NCI-H510A (cell line): ENCODE results near the gene CAMKK1.
"Not testable (repeated sequence)": the region's sequence is repeated elsewhere in the genome, so short reads cannot be mapped to it uniquely, and the experiment has no call there.

ENCODE experiments used
- DNase-seq: peaks from one replicate; lab custom pipeline; 2025; lab: John Stamatoyannopoulos, UW

The CAMKK1 gene

GRCh38 chr17:3846437-3847164 is 46.3 kb downstream of the CAMKK1 start:
- no peak for DNase-seq

- DNase-seq, result peak; percentile 87
These were observed 47.0 kb downstream of the CAMKK1 start, which contains the start of gene NCBP3 for GRCh38 chr17:3845621-3846436. Gene NCBP3, minus strand, starts transcription at chr17:3846246. Its CDS starts 23 bp downstream, at chr17:3846223.

- no peak for DNase-seq
These were observed 47.6 kb downstream of the CAMKK1 start for GRCh38 chr17:3845291-3845620.

GRCh38 chr17:3844556-3844955 is 48.3 kb downstream of the CAMKK1 start:
- not testable (repeated sequence) for DNase-seq

- DNase-seq, result peak; percentile 12
These were observed 48.8 kb downstream of the CAMKK1 start for GRCh38 chr17:3843935-3844516.

GRCh38 chr17:3838206-3838605 is 54.6 kb downstream of the CAMKK1 start:
- DNase-seq, result no peak

- no peak for DNase-seq
These were observed 56.3 kb downstream of the CAMKK1 start for GRCh38 chr17:3836551-3836950.

- DNase-seq, result no peak
These were observed 57.2 kb downstream of the CAMKK1 start for GRCh38 chr17:3835410-3836229.

- no peak for DNase-seq
These were observed 58.0 kb downstream of the CAMKK1 start for GRCh38 chr17:3834811-3835210.

- no peak for DNase-seq
These were observed 64.0 kb downstream of the CAMKK1 start for GRCh38 chr17:3828852-3829232.

- no peak for DNase-seq
These were observed 64.6 kb downstream of the CAMKK1 start for GRCh38 chr17:3828151-3828851.

- no peak for DNase-seq
These were observed 65.6 kb downstream of the CAMKK1 start for GRCh38 chr17:3827124-3827773.

- no peak for DNase-seq
These were observed 66.7 kb downstream of the CAMKK1 start for GRCh38 chr17:3826191-3826590.

GRCh38 chr17:3821101-3821500 is 71.8 kb downstream of the CAMKK1 start:
- no peak for DNase-seq

- no peak for DNase-seq
These were observed 74.1 kb downstream of the CAMKK1 start for GRCh38 chr17:3818786-3819185.

- no peak for DNase-seq
These were observed 74.8 kb downstream of the CAMKK1 start for GRCh38 chr17:3817851-3818605.

GRCh38 chr17:3815925-3816324 is 76.9 kb downstream of the CAMKK1 start:
- no peak for DNase-seq

GRCh38 chr17:3815122-3815521 is 77.7 kb downstream of the CAMKK1 start:
- DNase-seq, result no peak

GRCh38 chr17:3814361-3814760 is 78.5 kb downstream of the CAMKK1 start:
- no peak for DNase-seq

GRCh38 chr17:3813171-3813570 is 79.7 kb downstream of the CAMKK1 start:
- no peak for DNase-seq
